Body of pancreas (tissue), 4 donors: ENCODE data around the gene CAMK2G.

ENCODE experiments used
- CTCF ChIP-seq, 7 experiments: fragments of 450-650 bp in 4 of 7; fragments of 200-600 bp in 3 of 7; sonication (generic) in 3 of 7; IDR thresholded peaks; one replicate each; pipeline ENCODE4 v1.5.1; 2016 to 2019; ENCODE audit warnings: antibody characterized with exemption in 7 of 7
- POLR2A ChIP-seq, 3 donors: fragments of 450-650 bp; IDR thresholded peaks; one replicate each; pipeline ENCODE4 v1.6.1; 2016; ENCODE audit warnings: antibody characterized with exemption in 3 of 3, mild to moderate bottlenecking in 2 of 3

DNA sequence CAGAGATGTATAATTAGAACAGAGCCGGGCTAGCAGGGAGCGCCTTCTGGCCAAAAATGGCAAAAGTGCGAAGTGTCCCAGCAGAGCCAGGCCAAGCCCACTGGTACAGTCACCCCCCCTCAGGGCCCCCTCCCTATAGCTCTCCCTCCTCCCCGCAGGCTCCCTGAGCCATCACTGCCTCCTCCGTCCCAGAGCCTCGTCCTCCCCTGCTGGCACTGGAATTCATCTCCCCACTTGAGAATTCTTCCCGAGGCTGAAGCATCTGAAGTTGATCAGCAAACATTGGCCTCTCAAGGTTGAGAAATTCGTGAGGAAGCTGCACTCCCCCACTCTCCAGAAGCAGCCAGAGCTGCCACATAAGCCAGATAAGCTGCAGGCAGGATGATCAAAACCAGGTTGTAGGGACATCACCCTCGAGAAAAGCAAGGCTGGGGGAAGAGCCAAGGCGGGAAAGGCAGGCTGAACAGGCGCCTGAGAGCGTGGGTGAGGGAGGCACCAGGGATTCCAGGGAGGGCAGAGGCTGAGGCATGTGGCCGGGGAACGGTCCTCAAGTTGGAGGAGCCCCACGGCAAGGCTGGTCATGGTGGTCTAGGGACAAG is 23.4 kb downstream of the CAMK2G start:
- TF ChIP-seq CTCF (IDR thresholded peaks at IDR 0.05) (no peak), POLR2A (IDR thresholded peaks at IDR 0.05) (no peak)
